ENCODE measurements around the gene ACTL9. TPM values are rescaled to one million over a fixed set of nuclear protein-coding genes. Genes with fewer than 3 reads are reported as not detected.

The ACTL9 gene
- total and polyA plus RNA-seq, 2 donors (not counting 1 experiment from before 2014, with no cell fraction given) = not detected

DNA sequence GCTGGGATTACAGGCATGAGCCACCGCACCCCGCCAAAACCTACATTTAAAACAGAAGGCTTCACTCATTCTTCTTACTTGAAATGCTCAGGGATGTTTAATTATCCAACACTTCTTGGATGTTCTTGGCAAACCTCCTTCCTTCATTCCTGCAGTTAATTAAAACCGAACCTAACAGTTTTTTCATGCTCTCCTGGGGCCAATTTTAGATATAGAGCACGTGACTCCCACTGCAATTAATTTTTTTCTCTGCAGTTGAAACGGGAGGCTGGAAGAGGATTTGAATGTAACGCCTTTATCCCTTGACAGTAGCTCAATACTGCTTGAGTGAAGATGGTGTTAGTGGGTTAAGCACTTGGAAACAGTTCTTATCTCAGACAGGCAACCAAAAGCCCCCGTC, 4.6 kb upstream of the ACTL9 start:
- intact Hi-C loops (cut with micrococcal nuclease) = no loop called here
- TF ChIP-seq, protein P1, sequence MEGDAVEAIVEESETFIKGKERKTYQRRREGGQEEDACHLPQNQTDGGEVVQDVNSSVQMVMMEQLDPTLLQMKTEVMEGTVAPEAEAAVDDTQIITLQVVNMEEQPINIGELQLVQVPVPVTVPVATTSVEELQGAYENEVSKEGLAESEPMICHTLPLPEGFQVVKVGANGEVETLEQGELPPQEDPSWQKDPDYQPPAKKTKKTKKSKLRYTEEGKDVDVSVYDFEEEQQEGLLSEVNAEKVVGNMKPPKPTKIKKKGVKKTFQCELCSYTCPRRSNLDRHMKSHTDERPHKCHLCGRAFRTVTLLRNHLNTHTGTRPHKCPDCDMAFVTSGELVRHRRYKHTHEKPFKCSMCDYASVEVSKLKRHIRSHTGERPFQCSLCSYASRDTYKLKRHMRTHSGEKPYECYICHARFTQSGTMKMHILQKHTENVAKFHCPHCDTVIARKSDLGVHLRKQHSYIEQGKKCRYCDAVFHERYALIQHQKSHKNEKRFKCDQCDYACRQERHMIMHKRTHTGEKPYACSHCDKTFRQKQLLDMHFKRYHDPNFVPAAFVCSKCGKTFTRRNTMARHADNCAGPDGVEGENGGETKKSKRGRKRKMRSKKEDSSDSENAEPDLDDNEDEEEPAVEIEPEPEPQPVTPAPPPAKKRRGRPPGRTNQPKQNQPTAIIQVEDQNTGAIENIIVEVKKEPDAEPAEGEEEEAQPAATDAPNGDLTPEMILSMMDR (IDR thresholded peaks at IDR 0.05) = no peak
- no peak for TF ChIP-seq EZH2 (IDR thresholded peaks at IDR 0.05; ENCODE audit: borderline replicate concordance, insufficient read depth, low read depth, low read length, poor library complexity, severe bottlenecking)
- H3K27me3 ChIP-seq (replicated peaks in 1 of 4; ENCODE audit: control extremely low read depth in 1 of 4, control insufficient read depth in 3 of 4, insufficient read depth in 4 of 4, low read length in 3 of 4) = peaks cover 0 to 5% (median 2%) of the 10 kb centered on the region in 4 experiments
- no peak overlapping the region for H2AFZ ChIP-seq (ENCODE audit: insufficient read depth, low read depth, low read length, poor library complexity, severe bottlenecking)
- no peaks in the 10 kb centered on the region for H4K20me1 ChIP-seq (ENCODE audit: control insufficient read depth, insufficient read depth, low read length, poor library complexity, severe bottlenecking)
- DNase-seq = no peak
- WGBS (ENCODE audit: insufficient coverage) = 100% methylated on average over 3 of the region's 7 CpGs
- no peaks in the 10 kb centered on the region for H3K9me3 Mint-ChIP-seq (ENCODE audit: insufficient read depth)
- ChIA-PET POLR2A (no interaction called here), CTCF (interaction anchor here (0.6 to 1.4 kb wide), 2 partner anchors 9 to 13 kb away, joined by 4 to 5 read pairs; no protein-coding TSS in a partner anchor)
- H3K36me3 ChIP-seq (replicated peaks in 1 of 2; ENCODE audit: control extremely low read depth in 1 of 2, control insufficient read depth in 1 of 2, extremely low read depth in 1 of 2, insufficient read depth in 2 of 2, low read length in 1 of 2) = no peaks in the 10 kb centered on the region
- H3K4me2 ChIP-seq (replicated peaks; ENCODE audit: low read depth, low read length, poor library complexity, severe bottlenecking) = no peak overlapping the region
- H3K4me3 Mint-ChIP-seq = no peak overlapping the region
- peaks cover 4% of the 10 kb centered on the region for H3K4me1 Mint-ChIP-seq
- no peak overlapping the region for H3K27ac ChIP-seq (ENCODE audit: low read length in 2 of 2)
- H3K27me3 Mint-ChIP-seq = peaks cover 35% of the 10 kb centered on the region
- peaks cover 0 to 5% of the 10 kb centered on the region in 2 donors for H3K4me1 ChIP-seq (ENCODE audit: control insufficient read depth in 2 of 2, insufficient read depth in 2 of 2, low read length in 2 of 2)
- H3K9me3 ChIP-seq (ENCODE audit: control extremely low read depth in 1 of 3, control insufficient read depth in 2 of 3, insufficient read depth in 1 of 3, low read length in 2 of 3) = peaks cover 0 to 2% (median 0%) of the 10 kb centered on the region in 3 donors
- H3K9ac ChIP-seq (ENCODE audit: low read length) = no peak overlapping the region
- ATAC-seq (ENCODE audit: low read depth) = no peak
- no peaks in the 10 kb centered on the region for H3K79me2 ChIP-seq (ENCODE audit: control insufficient read depth, insufficient read depth, low read length)
- H3K27ac Mint-ChIP-seq = no peak overlapping the region
- H3K4me3 ChIP-seq (ENCODE audit: control extremely low read depth in 1 of 5, extremely low read depth in 1 of 5, insufficient read depth in 1 of 5, low read depth in 2 of 5, low read length in 4 of 5) = no peak overlapping the region

- ATAC-seq (ENCODE audit: low read depth) (no peak), DNase-seq (no peak)
- TF ChIP-seq, protein P1 (IDR thresholded peaks at IDR 0.05) = no peak
- TF ChIP-seq EZH2 (IDR thresholded peaks at IDR 0.05; ENCODE audit: borderline replicate concordance, insufficient read depth, low read depth, low read length, poor library complexity, severe bottlenecking) = no peak
- CTCF ChIA-PET = no interaction called here
- no peak overlapping the region for H3K4me3 ChIP-seq (ENCODE audit: control extremely low read depth in 1 of 5, extremely low read depth in 1 of 5, insufficient read depth in 1 of 5, low read depth in 2 of 5, low read length in 4 of 5)
- H3K4me2 ChIP-seq (replicated peaks; ENCODE audit: low read depth, low read length, poor library complexity, severe bottlenecking) = no peak overlapping the region
- intact Hi-C loops (cut with micrococcal nuclease) = no loop called here
- H3K79me2 ChIP-seq (ENCODE audit: control insufficient read depth, insufficient read depth, low read length) = no peaks in the 10 kb centered on the region
- H3K9me3 Mint-ChIP-seq (ENCODE audit: insufficient read depth) = no peaks in the 10 kb centered on the region
- H3K27me3 Mint-ChIP-seq = peaks cover 35% of the 10 kb centered on the region
- no peak overlapping the region for H3K4me3 Mint-ChIP-seq
- H3K27ac Mint-ChIP-seq = no peak overlapping the region
- H3K9ac ChIP-seq (ENCODE audit: low read length) = no peak overlapping the region
- POLR2A ChIA-PET = no interaction called here
- no peaks in the 10 kb centered on the region for H4K20me1 ChIP-seq (ENCODE audit: control insufficient read depth, insufficient read depth, low read length, poor library complexity, severe bottlenecking)
- no peaks in the 10 kb centered on the region for H3K36me3 ChIP-seq (replicated peaks in 1 of 2; ENCODE audit: control extremely low read depth in 1 of 2, control insufficient read depth in 1 of 2, extremely low read depth in 1 of 2, insufficient read depth in 2 of 2, low read length in 1 of 2)
- peaks cover 4% of the 10 kb centered on the region for H3K4me1 Mint-ChIP-seq
- H2AFZ ChIP-seq (ENCODE audit: insufficient read depth, low read depth, low read length, poor library complexity, severe bottlenecking) = no peak overlapping the region
- WGBS (ENCODE audit: insufficient coverage) = 0% methylated on average over 1 of the region's 5 CpGs
- peaks cover 0 to 7% (median 0%) of the 10 kb centered on the region in 3 donors for H3K9me3 ChIP-seq (ENCODE audit: control extremely low read depth in 1 of 3, control insufficient read depth in 2 of 3, insufficient read depth in 1 of 3, low read length in 2 of 3)
- peaks cover 0 to 5% (median 2%) of the 10 kb centered on the region in 4 experiments for H3K27me3 ChIP-seq (replicated peaks in 1 of 4; ENCODE audit: control extremely low read depth in 1 of 4, control insufficient read depth in 3 of 4, insufficient read depth in 4 of 4, low read length in 3 of 4)
- peaks cover 0 to 5% of the 10 kb centered on the region in 2 donors for H3K4me1 ChIP-seq (ENCODE audit: control insufficient read depth in 2 of 2, insufficient read depth in 2 of 2, low read length in 2 of 2)
- no peak overlapping the region for H3K27ac ChIP-seq (ENCODE audit: low read length in 2 of 2)
These were observed 3.8 kb upstream of the ACTL9 start for GRCh38 chr19:8702350-8702749.

Measured in B cell (primary cell).